Endodermal cell (in vitro differentiated cells): ENCODE results near the gene ZWILCH. TPM values are rescaled to one million over a fixed set of nuclear protein-coding genes. Genes with fewer than 3 reads are reported as not detected.

Experiments used
- DNase-seq: peaks from one replicate; pipeline ENCODE4 v3.0.0-alpha.2; 2017
- H3K27ac ChIP-seq: 2 replicates; pipeline ENCODE4 v1.5.1; 2013; ENCODE audit warnings: mild to moderate bottlenecking, low read depth, low read length, moderate library complexity
- H3K27me3 ChIP-seq: 2 replicates; pipeline ENCODE4 v1.6.1; 2013; ENCODE audit warnings: mild to moderate bottlenecking, low read length, moderate library complexity; ENCODE audit not compliant: insufficient read depth, control insufficient read depth, poor library complexity, severe bottlenecking
- H3K36me3 ChIP-seq: 2 replicates; pipeline ENCODE4 v1.7.0; 2013; ENCODE audit warnings: mild to moderate bottlenecking, low read length, moderate library complexity; ENCODE audit not compliant: control insufficient read depth, insufficient read depth
- H3K4me1 ChIP-seq: one replicate; pipeline ENCODE4 v1.7.0; 2013; ENCODE audit warnings: low read length; ENCODE audit not compliant: control insufficient read depth, insufficient read depth
- H3K4me3 ChIP-seq: 2 replicates; pipeline ENCODE4 v1.5.1; 2013; ENCODE audit warnings: mild to moderate bottlenecking, low read length, moderate library complexity
- H3K9ac ChIP-seq: 2 replicates; pipeline ENCODE4 v1.6.1; 2013; ENCODE audit warnings: mild to moderate bottlenecking, low read length, moderate library complexity; ENCODE audit not compliant: poor library complexity, severe bottlenecking; ENCODE audit errors: extremely low read depth
- H3K9me3 ChIP-seq: 2 replicates; pipeline ENCODE4 v1.6.1; 2013; ENCODE audit warnings: mild to moderate bottlenecking, low read length, moderate library complexity; ENCODE audit not compliant: control insufficient read depth
- H3K27ac Mint-ChIP-seq: 2 replicates; pipeline ENCODE4 v1.8.0; 2020; ENCODE audit warnings: mixed read lengths
- H3K27me3 Mint-ChIP-seq: 2 replicates; pipeline ENCODE4 v1.8.0; 2021; ENCODE audit warnings: mild to moderate bottlenecking, mixed read lengths; ENCODE audit not compliant: insufficient read depth
- H3K36me3 Mint-ChIP-seq: 2 replicates; pipeline ENCODE4 v1.8.0; 2020; ENCODE audit warnings: low read depth, mixed read lengths
- H3K4me1 Mint-ChIP-seq: 2 replicates; pipeline ENCODE4 v1.8.0; 2020; ENCODE audit warnings: mixed read lengths
- H3K4me3 Mint-ChIP-seq: 2 replicates; pipeline ENCODE4 v1.8.0; 2020; ENCODE audit warnings: mild to moderate bottlenecking, moderate library complexity, mixed read lengths
- H3K9me3 Mint-ChIP-seq: 2 replicates; pipeline ENCODE4 v1.8.0; 2020; ENCODE audit warnings: mild to moderate bottlenecking, mixed read lengths
- WGBS, 2 experiments: methylation state at CpG; one replicate each; pipeline versions ENCODE4 v1.1.5 to v1.1.7; 2013; ENCODE audit warnings: missing lambda C conversion rate in 2 of 2, mixed read lengths in 1 of 2; ENCODE audit not compliant: insufficient coverage in 1 of 2, insufficient read length in 1 of 2; 5-methylcytosine and 5-hydroxymethylcytosine counted together
- total RNA-seq, 2 donors: library from RNA; stranded (reverse); fragmentation: NEBNext Ultra II Directional in 1 of 2; extraction: Animal tissue kit (Norgen Biotek cat#: 25700) in 1 of 2; gene quantifications; 2 replicates in 1 of 2; 3 replicates in 1 of 2; pipeline ENCODE4 v1.2.1, GENCODE V29; 2021
- TF ChIP-seq, protein P1 (sequence below): fragments of 200-600 bp; sonication (generic); conservative IDR thresholded peaks from 2 replicates; pipeline ENCODE4 v1.5.0; 2021; ENCODE audit warnings: antibody characterized with exemption, mild to moderate bottlenecking

The ZWILCH gene
- total RNA-seq, 2 donors from 2014 or later: 37.3 to 44.2 TPM

DNA sequence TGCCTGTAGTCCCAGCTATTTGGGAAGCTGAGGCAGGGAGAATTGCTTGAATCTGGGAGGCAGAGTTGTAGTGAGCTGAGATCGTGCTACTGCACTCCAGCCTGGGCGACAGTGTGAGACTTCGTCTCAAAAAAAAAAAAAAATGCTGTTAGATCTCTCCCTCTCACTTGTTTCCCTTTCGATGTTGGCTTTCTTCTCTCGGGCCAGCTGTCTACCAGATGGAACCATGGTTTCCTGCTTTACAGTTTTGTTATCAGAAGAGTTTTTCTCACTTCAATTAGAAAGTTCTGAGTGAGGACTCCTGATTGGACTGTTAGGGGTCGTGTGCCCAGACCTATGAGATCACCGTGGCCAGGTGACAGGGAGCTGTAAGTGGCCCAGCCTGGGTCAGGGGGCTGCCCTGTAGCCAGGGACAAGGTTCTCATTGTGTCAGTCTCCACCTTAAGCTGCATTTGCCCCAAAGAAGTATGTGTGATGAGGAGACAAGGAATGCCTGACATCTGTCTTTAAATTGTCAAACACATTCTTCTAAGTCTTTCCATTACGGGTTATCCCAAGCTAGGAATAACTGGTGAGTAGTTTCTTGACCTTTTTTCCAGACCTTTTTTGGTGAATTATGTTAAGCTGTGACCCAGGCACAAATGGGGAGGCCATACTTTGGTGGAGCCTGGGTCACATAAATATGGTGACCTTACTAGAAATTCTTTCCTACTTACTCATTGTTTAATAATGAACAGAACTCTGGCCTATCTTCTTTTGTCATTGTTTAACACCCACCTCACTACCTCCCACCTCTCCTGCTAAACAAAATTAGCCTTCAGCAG lies 32.7 kb upstream of the ZWILCH start:
- peaks cover 6% of the 10 kb centered on the region for H3K9me3 Mint-ChIP-seq
- H3K27ac Mint-ChIP-seq: peak overlapping the region; percentile 88
- peaks cover 12% of the 10 kb centered on the region for H3K36me3 Mint-ChIP-seq
- Histone ChIP-seq H3K36me3 (peaks cover 20% of the 10 kb centered on the region), H3K9ac (peak overlapping the region; percentile 50), H3K27me3 (no peaks in the 10 kb centered on the region), H3K4me1 (peaks cover 24% of the 10 kb centered on the region), H3K9me3 (peaks cover 11% of the 10 kb centered on the region), H3K4me3 (peak overlapping the region; percentile 78), H3K27ac (no peak overlapping the region)
- 53 to 57% methylated on average over 6 to 8 of the region's 8 CpGs for WGBS, 2 experiments
- H3K4me3 Mint-ChIP-seq: peak overlapping the region; percentile 48
- TF ChIP-seq, protein P1, sequence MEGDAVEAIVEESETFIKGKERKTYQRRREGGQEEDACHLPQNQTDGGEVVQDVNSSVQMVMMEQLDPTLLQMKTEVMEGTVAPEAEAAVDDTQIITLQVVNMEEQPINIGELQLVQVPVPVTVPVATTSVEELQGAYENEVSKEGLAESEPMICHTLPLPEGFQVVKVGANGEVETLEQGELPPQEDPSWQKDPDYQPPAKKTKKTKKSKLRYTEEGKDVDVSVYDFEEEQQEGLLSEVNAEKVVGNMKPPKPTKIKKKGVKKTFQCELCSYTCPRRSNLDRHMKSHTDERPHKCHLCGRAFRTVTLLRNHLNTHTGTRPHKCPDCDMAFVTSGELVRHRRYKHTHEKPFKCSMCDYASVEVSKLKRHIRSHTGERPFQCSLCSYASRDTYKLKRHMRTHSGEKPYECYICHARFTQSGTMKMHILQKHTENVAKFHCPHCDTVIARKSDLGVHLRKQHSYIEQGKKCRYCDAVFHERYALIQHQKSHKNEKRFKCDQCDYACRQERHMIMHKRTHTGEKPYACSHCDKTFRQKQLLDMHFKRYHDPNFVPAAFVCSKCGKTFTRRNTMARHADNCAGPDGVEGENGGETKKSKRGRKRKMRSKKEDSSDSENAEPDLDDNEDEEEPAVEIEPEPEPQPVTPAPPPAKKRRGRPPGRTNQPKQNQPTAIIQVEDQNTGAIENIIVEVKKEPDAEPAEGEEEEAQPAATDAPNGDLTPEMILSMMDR: no peak
- H3K27me3 Mint-ChIP-seq: no peaks in the 10 kb centered on the region
- peak; percentile 87 for DNase-seq
- H3K4me1 Mint-ChIP-seq: peaks cover 73% of the 10 kb centered on the region

DNA sequence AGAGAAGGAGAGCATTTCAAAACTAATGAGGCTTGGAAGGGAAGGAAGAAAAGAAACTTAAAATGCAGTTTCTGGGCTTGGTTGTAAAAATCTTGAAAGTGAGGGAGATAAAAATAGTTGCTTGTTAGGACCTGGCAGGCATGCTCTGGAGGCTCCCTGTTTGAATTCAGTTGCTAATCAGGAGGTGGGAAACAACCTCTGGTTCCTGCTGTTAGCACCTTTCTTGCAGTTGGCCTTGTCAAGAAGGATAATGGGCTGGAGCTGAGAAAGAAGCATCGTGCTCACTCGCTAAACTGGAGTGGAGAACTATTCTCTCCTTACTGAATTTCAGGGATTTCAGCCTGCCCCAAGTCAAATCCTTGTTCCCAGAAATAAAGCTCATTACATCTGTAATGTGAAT lies 31.0 kb upstream of the ZWILCH start:
- Histone ChIP-seq H3K36me3 (peaks cover 19% of the 10 kb centered on the region), H3K9me3 (no peaks in the 10 kb centered on the region), H3K27me3 (no peaks in the 10 kb centered on the region), H3K9ac (peak overlapping the region; percentile 50), H3K4me1 (peaks cover 24% of the 10 kb centered on the region), H3K27ac (no peak overlapping the region), H3K4me3 (peak overlapping the region; percentile 78)
- peak; percentile 87 for DNase-seq
- Mint-ChIP-seq H3K27me3 (no peaks in the 10 kb centered on the region), H3K27ac (peak overlapping the region; percentile 77), H3K4me1 (peaks cover 73% of the 10 kb centered on the region), H3K4me3 (peak overlapping the region; percentile 48), H3K9me3 (no peaks in the 10 kb centered on the region), H3K36me3 (peaks cover 4% of the 10 kb centered on the region)
- WGBS, 2 experiments: 5 to 7% methylated on average over 2 of the region's 2 CpGs
- TF ChIP-seq, protein P1: no peak

DNA sequence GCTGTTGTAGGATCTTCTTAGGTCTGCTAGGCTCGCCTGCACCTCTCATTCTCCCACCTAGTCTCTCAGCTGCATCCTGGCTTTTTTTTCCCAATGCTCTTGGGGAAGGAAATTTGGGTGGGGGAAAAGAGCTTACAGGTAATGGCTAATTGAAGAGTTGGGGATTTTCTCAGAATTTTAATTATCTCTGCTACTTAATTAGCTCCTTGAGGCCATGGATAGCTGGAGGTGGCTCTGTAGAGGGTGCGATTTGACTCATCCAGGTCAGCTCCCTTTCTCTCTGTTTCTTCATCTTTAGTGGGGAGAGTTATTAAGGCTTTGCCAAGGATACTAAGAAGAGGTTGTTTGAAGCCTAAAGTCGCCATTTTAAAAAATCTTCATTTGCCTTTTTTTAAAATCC lies 30.2 kb upstream of the ZWILCH start:
- Histone ChIP-seq H3K9ac (no peak overlapping the region), H3K4me3 (peak overlapping the region; percentile 78), H3K9me3 (no peaks in the 10 kb centered on the region), H3K27me3 (no peaks in the 10 kb centered on the region), H3K4me1 (peaks cover 24% of the 10 kb centered on the region), H3K36me3 (peaks cover 23% of the 10 kb centered on the region), H3K27ac (no peak overlapping the region)
- TF ChIP-seq, protein P1: no peak
- H3K4me3 Mint-ChIP-seq: peak overlapping the region; percentile 48
- no peaks in the 10 kb centered on the region for H3K9me3 Mint-ChIP-seq
- H3K27ac Mint-ChIP-seq: peak overlapping the region; percentile 69
- DNase-seq: no peak
- peaks cover 6% of the 10 kb centered on the region for H3K36me3 Mint-ChIP-seq
- 39 to 71% methylated on average over 1 to 3 of the region's 3 CpGs for WGBS, 2 experiments
- H3K27me3 Mint-ChIP-seq: no peaks in the 10 kb centered on the region
- peaks cover 72% of the 10 kb centered on the region for H3K4me1 Mint-ChIP-seq
